Panc1 (cell line): ENCODE data around the gene ACAD8.

Source experiments
- CTCF ChIP-seq: fragments of 450-650 bp; IDR thresholded peaks from 2 replicates; pipeline ENCODE4 v1.5.1; 2017; ENCODE audit warnings: mild to moderate bottlenecking
- TCF7L2 ChIP-seq: IDR thresholded peaks from 2 replicates; pipeline ENCODE4 v1.6.1; 2011; ENCODE audit warnings: mild to moderate bottlenecking, low read depth, low read length, inconsistent platforms
- TF ChIP-seq, protein P1 (sequence below), 2 experiments: IDR thresholded peaks; 2 replicates each; pipeline ENCODE4 v1.6.1; 2011 to 2012; ENCODE audit warnings: low read depth in 2 of 2, control low read depth in 1 of 2, low read length in 1 of 2, mild to moderate bottlenecking in 1 of 2, moderate library complexity in 1 of 2; ENCODE audit not compliant: insufficient read depth in 1 of 2

DNA sequence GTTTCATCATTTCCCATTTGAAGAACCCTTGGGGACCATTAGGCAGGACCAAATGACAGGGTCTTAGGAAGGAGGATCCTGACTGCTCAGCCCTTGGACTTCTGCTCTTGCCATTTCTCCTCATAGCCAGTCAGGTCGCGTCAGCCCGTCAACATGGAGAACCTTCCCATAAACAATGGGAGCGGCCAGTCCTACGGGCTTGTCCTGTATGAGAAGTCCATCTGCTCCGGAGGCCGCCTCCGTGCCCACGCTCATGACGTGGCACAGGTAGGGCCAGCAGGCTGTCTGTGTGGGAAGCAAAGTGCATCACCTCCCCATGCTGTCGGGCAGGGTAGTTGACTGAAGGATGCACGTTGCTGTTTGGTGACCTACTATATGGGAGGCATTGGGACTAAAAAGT is 58.9 kb downstream of the ACAD8 start:
- TF ChIP-seq CTCF (no peak), TCF7L2 (no peak)
- TF ChIP-seq, protein P1, sequence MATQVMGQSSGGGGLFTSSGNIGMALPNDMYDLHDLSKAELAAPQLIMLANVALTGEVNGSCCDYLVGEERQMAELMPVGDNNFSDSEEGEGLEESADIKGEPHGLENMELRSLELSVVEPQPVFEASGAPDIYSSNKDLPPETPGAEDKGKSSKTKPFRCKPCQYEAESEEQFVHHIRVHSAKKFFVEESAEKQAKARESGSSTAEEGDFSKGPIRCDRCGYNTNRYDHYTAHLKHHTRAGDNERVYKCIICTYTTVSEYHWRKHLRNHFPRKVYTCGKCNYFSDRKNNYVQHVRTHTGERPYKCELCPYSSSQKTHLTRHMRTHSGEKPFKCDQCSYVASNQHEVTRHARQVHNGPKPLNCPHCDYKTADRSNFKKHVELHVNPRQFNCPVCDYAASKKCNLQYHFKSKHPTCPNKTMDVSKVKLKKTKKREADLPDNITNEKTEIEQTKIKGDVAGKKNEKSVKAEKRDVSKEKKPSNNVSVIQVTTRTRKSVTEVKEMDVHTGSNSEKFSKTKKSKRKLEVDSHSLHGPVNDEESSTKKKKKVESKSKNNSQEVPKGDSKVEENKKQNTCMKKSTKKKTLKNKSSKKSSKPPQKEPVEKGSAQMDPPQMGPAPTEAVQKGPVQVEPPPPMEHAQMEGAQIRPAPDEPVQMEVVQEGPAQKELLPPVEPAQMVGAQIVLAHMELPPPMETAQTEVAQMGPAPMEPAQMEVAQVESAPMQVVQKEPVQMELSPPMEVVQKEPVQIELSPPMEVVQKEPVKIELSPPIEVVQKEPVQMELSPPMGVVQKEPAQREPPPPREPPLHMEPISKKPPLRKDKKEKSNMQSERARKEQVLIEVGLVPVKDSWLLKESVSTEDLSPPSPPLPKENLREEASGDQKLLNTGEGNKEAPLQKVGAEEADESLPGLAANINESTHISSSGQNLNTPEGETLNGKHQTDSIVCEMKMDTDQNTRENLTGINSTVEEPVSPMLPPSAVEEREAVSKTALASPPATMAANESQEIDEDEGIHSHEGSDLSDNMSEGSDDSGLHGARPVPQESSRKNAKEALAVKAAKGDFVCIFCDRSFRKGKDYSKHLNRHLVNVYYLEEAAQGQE (IDR thresholded peaks at IDR 0.05; ENCODE audit: insufficient read depth in 1 of 2, low read depth in 2 of 2, low read length in 1 of 2) = no peak
